GM18519 (cell line): ENCODE data around the gene FKBP14.

Experiments used
- ATAC-seq: cut with Tn5 transposase; IDR thresholded peaks from one replicate; pipeline ENCODE4 v1.9.1; 2021; ENCODE audit warnings: mild to moderate bottlenecking, moderate library complexity; ENCODE audit not compliant: unreplicated experiment, low FRiP score

The FKBP14 gene, protein sequence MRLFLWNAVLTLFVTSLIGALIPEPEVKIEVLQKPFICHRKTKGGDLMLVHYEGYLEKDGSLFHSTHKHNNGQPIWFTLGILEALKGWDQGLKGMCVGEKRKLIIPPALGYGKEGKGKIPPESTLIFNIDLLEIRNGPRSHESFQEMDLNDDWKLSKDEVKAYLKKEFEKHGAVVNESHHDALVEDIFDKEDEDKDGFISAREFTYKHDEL

GRCh38 chr7:30026229-30027064 lies at the start of gene FKBP14:
TSS of gene FKBP14 (minus strand) at chr7:30026702. CDS start at chr7:30026508, 194 bp downstream.
- peak; percentile 76 for ATAC-seq

DNA sequence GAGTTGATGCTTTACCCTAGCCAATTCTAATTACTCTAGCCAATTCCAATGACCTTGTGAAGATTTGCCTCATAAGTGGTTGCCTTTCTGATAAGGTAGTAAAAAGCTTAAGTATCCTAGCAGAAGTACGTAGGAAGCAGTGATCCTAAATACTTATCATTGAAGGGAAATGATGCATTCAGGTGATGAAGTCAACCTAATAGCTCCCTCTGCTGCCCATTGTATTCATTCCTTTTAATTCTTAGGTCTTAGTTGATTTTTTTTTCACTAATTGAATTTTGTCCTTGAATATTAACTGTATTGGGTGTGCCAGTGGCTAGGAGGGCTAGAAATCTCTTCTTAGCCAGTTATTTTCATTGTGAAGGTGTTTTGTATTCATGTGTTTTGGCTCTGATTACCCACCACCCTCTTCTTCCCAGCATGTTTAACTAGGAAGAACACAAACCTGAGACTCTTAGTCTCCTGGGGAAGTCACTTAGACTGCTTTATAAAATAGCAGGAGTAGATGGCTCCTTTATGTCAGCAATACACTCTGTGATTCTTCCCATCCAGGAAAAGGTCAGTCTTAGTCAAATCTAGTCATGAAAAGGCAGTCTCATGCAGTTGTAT lies 48.0 kb upstream of the FKBP14 start:
- ATAC-seq, result no peak

DNA sequence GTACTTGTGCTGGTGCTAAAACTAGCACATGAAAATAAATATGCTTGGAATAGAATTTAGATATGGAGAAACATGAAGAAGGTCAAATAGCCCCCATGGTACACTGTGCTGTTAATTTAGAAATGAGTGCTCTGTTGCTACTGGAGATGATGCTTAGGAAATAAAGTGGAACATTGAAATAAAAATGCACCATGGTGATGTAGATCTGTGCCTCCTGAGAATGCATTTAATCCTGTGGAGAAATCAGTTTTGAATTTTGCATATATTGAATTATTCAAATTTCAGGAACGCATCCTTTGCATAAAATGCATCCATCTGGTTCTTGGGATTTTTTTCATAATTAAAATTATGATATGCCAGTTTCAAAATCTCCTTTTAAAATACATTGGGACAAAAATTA lies 46.2 kb upstream of the FKBP14 start:
- no peak for ATAC-seq

DNA sequence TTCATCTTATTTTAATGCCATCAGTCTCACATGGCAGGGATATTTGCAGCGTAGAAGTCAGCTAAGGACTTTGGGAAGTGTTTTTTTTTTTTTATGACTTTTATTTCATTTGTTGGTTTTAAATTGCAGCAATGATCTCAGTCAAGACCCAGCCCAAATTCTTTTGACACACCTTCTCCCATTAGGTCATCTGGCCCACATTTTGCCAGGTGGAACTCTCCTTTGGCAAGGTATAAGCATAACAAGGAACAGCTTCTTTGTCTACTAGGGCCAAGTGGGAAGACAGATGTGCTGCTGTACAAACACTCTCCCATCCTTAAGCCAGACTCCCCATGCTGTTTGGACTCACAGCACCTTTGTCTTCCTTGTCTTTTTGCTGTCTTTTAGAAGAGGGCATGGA lies 43.5 kb upstream of the FKBP14 start:
- ATAC-seq, result no peak

- ATAC-seq, result no peak
Measured at GRCh38 chr7:30069096-30069867, 42.8 kb upstream of the FKBP14 start.

DNA sequence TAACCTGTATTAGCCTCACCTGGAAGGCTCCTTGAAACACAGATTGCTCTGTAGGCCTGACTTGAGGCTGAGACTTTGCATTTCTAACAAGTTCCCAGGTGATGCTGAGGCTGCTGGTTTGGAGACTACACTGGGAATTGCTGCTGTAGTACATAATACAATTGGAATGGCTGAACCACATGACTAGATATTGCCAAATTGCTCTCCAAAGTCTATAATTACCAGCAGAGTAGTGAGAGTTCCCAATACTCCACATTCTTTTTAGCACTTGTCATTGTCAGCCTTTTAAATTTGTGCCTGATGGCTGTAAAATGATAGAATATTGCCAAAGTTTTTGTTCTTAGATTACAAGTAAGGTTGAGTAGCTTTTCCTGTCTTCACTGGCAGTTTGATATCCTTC lies 41.6 kb upstream of the FKBP14 start:
- no peak for ATAC-seq

DNA sequence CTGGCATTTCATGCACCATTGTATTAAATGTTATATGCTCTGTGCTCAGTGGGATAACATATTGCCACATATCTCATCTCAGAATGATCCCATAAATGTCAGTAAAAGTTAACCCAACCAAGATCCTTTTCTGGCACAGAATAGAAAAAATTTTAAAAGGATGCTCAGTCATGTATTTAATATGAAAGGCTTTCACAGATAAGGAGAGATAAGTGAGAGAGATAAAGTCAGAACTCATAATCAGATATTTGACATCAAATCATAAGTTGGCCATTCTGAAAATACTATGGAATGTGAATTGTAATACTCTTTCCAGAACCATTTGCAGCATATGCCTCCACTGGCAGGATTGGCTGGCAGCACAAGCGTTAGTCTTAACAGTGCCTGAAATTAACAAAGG lies 40.2 kb upstream of the FKBP14 start:
- ATAC-seq, result no peak

GRCh38 chr7:30065746-30066145 lies 39.2 kb upstream of the FKBP14 start:
- no peak for ATAC-seq

- no peak for ATAC-seq
Measured at GRCh38 chr7:30062587-30062986, 36.1 kb upstream of the FKBP14 start.

- ATAC-seq, result peak; percentile 85
Measured at GRCh38 chr7:30061786-30062185, 35.3 kb upstream of the FKBP14 start.

DNA sequence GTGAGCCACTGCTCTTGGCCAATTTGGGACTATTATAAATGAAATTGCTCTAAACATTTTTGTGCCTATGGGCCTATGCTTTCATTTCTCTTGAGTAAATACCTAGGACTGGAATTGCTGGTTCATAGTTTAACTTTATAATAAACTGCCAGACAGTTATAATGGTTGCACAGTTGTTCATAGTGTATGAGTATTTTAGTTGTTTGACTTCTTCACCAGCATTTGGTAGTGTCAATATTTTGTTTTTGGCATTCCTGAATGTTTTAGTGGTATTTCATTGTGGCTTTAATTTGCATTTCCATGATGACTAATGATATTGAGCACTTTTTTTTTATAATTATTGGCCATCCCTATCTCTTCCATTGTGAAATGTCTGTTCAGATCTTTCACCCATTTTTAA lies 31.2 kb upstream of the FKBP14 start:
- ATAC-seq, result no peak

GRCh38 chr7:30053068-30053467 lies 26.6 kb upstream of the FKBP14 start:
- no peak for ATAC-seq

DNA sequence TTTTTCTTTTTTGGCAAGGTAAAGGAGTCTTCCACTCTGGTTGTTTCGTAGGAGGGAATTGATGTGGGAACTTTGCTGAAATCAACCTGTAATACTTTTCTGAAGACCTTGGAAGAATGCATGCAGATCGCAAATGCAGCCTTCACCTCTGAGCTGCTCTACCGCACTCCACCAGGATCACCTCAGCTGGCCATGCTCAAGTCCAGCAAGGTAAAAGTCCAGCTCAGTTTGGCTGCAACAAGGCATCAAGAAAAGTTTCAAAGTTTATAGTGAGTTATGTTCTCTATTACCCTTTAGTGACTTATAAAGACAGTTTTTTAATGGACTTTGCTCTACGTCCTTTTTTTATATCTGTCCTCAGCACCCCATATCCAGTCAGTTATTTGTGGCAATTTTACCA lies 22.7 kb upstream of the FKBP14 start:
- no peak for ATAC-seq

DNA sequence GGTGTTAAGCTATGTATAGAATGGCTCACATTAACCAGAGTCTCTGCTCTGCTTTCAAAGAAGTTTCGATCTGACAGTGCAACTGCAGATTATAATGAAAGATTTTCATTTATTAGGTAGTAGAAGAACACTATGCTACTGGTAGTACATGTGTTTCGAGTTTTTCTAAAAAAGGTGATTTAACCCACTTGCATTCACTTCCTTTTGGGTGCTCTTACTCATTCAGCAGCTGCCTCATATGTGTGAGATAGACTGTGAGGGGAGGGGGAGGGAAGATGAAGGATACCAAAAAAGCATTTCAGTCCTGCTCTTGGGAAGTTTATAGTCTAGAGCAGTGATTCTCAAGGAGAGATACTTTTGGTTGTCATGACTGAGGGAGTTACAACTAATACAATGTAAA lies 22.1 kb upstream of the FKBP14 start:
- no peak for ATAC-seq

GRCh38 chr7:30047124-30047523 lies 20.6 kb upstream of the FKBP14 start:
- no peak for ATAC-seq

DNA sequence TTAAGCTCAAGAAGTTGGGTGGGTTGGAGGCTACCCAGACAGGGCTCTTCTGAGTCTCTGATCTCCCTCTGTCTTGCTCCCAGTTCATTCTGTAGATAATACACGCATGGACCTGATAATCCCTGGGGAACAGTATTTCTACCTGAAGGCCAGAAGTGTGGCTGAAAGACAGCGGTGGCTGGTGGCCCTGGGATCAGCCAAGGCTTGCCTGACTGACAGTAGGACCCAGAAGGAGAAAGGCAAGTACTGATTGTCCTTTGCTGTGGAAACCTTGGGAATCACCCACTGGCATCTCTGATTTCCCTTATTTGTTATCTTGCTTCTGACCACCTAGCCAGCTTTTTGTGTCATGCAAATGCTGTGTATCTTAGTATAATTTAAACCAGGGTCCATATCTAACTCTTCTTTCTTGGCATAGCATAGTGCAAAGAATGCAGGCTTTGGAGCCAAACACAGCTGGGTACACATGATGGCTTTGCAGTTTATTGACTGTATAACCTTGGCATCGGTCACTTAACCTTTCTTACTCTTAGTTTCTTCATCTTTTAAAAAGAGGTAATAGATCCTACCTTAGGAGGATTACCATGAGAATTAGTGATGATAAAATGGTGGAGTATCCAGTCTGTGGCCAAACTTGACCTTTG lies 19.7 kb upstream of the FKBP14 start:
- ATAC-seq, result no peak

DNA sequence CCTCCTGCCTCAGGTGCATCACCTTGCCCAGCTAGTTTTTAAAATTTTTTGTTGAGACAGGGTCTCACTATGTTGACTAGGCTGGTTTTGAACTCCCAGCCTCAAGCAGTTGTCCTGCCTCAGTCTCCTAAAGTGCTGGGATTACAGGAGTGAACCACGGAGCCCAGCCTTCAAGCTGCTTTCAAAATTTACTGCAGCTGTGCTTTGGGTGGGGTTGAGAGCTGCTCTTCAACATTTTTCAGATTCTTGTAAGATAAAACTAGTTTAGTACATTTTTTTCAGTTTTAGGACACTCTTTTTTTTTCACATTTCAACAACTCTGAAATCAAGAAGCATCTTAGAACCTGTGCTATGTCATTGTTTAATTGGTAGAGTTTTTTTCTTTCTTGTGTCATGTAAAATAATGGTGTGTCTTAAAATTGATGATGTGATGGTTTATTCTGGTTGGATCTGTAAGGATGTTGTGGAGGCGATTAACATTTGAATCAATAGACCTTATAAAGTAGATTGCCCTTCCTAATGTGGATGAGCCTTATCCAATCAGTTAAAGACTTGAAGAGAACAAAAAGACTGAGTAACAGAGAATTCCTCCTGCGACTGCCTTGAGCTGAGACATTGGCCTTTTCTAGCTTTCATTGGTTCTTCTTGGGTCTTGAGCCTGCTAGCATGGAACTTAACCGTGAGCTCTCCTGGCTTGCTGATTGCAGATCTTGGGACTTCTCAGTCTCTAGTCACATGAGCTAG lies 15.2 kb upstream of the FKBP14 start:
- ATAC-seq, result no peak

DNA sequence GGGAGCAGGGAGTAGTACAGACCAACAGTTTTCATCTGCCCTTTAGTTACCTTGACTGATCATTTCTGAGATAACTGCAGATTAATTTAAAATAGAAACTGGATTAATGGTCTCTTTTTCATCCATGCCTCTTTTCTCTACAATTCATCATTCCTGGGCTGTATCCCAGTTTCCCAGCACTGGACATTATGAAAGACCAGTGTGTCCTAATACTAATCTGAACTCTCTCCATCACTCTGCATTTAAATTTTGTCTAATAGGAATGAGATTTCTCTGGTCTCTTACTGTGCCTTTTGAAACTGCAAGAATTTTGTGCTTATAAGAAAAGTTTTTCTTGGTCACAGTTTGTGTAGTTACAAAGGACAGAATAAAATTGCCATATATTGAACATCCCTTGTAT lies 14.4 kb upstream of the FKBP14 start:
- ATAC-seq, result no peak

- no peak for ATAC-seq
Measured at GRCh38 chr7:30038196-30038980, 11.9 kb upstream of the FKBP14 start.
